Fibroblast of mammary gland (primary cell): Measurements from ENCODE around the gene SORCS1.

Experiments used
- DNase-seq: peaks from one replicate; pipeline ENCODE4 v3.0.0-alpha.2; 2010; ENCODE audit warnings: low read depth
- H3K4me3 ChIP-seq: 2 replicates; pipeline ENCODE4 v1.5.1; 2011; ENCODE audit warnings: low read depth, mild to moderate bottlenecking, low read length, moderate library complexity; ENCODE audit not compliant: control insufficient read depth
- TF ChIP-seq, protein P1 (sequence below): conservative IDR thresholded peaks from 2 replicates; pipeline ENCODE4 v1.5.1; 2011; ENCODE audit warnings: low read depth, low read length, inconsistent platforms; ENCODE audit not compliant: control insufficient read depth, insufficient read depth

The SORCS1 gene

DNA sequence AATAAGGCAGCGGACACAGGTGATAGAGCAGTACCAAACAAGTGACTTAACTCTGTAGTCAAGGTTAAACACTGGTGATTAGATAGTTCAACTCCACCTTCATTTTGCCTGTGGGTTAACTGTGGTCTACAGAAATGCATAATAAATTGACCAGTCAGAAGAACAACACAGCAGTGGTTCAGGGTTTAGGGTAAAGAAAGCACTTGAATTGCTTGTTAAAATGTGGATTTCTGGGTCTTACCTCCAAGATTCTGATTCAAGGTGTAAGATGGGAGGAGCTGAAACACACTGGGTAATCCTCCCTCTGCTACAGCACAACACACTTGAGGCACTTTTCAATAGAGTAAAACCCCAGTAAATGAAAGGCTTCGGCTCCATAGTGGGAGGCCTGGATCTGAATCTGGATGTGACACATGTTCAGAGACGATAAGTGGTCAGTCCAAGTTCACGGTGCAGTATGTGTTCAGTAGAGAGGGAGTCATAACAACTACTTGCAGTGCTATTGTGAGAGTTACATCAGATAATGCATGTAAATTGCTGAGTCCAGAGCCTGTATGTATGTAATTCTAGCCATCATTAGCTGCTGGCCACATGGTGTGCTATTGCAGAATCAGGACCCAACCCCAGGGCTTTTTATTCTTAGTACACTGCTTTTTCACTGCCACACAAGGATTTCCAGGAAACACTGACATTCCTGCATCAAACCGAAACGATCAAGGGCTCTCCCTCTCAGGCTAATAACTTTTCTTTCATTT lies 141.7 kb downstream of the SORCS1 start:
- H3K4me3 ChIP-seq = no peak overlapping the region
- TF ChIP-seq, protein P1, sequence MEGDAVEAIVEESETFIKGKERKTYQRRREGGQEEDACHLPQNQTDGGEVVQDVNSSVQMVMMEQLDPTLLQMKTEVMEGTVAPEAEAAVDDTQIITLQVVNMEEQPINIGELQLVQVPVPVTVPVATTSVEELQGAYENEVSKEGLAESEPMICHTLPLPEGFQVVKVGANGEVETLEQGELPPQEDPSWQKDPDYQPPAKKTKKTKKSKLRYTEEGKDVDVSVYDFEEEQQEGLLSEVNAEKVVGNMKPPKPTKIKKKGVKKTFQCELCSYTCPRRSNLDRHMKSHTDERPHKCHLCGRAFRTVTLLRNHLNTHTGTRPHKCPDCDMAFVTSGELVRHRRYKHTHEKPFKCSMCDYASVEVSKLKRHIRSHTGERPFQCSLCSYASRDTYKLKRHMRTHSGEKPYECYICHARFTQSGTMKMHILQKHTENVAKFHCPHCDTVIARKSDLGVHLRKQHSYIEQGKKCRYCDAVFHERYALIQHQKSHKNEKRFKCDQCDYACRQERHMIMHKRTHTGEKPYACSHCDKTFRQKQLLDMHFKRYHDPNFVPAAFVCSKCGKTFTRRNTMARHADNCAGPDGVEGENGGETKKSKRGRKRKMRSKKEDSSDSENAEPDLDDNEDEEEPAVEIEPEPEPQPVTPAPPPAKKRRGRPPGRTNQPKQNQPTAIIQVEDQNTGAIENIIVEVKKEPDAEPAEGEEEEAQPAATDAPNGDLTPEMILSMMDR = no peak
- DNase-seq = no peak

DNA sequence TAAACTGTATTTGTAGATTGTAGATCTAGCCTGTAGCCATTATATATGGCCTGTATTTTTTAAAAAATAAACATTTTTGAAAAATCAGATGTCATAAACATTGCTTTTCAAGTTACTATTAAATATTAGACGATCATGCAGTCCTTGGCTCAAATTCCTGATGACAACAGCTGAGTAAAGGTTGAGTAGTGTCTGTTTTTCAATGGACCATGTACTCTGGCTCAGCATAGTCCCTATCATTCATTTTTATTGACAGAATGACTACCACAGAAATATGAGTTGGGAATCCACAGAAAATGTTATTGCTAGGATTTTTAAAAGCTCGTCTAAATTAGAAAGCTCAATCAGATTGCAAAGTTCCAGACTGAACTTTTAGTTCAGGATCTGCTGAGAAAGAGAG lies 145.4 kb downstream of the SORCS1 start:
- H3K4me3 ChIP-seq = no peak overlapping the region
- DNase-seq = no peak
- TF ChIP-seq, protein P1 = no peak

DNA sequence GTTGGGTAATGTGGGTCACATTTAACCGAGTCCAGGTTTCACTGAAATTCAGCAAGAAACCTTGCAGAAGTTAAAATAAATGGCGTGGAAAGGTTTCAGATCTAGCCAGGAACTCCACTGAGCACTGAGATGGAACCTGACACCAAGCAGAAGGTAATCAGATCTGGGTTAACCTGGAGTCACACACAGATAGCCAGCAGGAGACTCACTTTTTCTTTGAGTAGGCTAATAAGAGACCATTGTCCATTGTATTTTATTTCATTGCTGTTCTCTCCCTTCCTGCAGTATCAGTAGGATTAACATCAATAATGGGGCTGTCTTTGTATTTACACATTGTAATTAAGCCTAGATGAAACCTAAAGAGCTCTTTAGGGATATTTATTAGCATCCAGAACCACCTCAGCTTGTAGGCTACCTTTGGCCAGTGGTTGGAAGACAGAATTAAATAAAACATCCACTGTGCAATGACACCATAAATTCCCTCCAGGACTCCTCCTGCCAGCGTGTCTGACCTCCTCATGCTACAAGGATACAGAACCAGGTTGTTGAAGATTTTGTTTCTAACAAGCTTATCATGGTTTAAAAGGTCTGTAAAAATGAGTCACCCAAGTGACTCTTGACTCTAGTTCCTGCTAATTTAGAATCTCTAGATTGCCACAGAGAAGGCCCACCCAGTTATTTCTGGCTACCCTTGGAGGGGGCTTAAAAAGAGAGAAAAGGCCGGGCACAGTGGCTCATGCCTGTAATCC lies 151.1 kb downstream of the SORCS1 start:
- no peak for DNase-seq
- TF ChIP-seq, protein P1 = no peak
- H3K4me3 ChIP-seq = no peak overlapping the region

DNA sequence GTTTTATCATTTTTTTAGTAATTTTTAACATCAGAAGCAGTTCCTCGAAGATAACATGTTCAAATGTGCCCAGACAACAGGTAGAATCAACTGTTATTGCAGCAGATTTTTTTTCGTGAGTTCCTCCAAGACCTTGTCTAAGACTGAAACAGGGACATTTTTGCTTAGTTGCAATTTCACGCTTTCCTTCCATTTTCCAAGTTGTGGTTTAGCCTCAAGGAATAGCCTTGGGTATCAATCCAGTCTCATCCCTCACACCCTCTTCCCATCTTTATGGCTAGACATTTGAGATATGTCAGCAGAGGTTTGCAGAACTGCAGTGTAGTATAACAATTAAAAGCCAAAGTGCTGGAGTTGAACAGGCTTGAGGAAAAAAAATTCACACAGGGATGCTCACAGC lies 152.5 kb downstream of the SORCS1 start:
- H3K4me3 ChIP-seq = no peak overlapping the region
- TF ChIP-seq, protein P1 = no peak
- no peak for DNase-seq

DNA sequence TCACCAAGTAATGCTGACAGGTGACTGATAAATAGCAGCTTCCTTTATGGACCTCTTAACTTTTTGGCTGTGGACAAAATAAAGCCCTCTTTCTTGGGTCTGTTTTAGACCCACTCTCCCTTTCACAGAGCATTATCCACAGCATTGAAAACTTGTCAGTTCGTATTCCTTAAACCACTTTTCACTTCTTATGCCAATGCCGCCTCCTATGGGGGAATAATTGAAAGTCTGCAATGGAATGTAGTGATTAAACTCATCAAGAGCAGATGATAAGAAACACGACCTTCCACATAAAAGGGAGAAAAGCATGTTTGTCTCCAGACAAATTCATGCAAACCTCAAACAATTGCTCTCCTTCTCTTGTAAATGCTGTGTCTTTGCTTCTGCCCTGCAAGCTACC lies 153.4 kb downstream of the SORCS1 start:
- H3K4me3 ChIP-seq = no peak overlapping the region
- DNase-seq = no peak
- TF ChIP-seq, protein P1 = no peak

DNA sequence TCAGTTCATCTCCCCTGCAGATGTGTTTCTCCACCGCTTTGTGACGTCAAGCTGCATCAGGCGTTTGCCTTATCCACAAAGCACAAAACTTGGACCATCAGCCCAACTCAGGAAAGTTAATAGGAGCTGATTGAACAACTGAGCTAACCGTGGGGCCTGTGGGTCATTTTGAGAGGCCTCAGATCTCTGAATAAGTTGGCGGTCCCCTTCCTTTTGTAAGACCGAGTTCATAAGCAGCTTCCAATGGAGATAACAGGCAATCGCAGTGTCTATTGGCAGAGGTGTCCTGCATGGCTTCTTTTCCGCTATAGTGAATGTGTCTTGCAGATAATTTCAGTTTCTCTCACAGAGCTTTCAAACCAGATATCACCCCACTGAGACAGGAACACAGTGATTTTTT lies 154.0 kb downstream of the SORCS1 start:
- TF ChIP-seq, protein P1 = no peak
- no peak for DNase-seq
- H3K4me3 ChIP-seq = no peak overlapping the region
